T-cell (primary cell): ENCODE results near the gene GTSE1. TPM values are rescaled to one million over a fixed set of nuclear protein-coding genes. Genes with fewer than 3 reads are reported as not detected.
"Not testable (repeated sequence)": the region's sequence is repeated elsewhere in the genome, so short reads cannot be mapped to it uniquely, and the experiment has no call there.

Experiments used
- ATAC-seq, 4 experiments: fragments of 200-7000 bp in 3 of 4; fragments of 150-1000 bp in 1 of 4; cut with Tn5 transposase; replicated peaks in 1 of 4; 1 replicate in 3 of 4; 2 replicates in 1 of 4; pipeline ENCODE4 v1.10.0; 2021; ENCODE audit warnings: moderate library complexity in 3 of 4, mild to moderate bottlenecking in 2 of 4, moderate number of reproducible peaks in 1 of 4
- CTCF ChIA-PET, 2 donors: fragments of 300-600 bp; sonication (Branson Sonifier 250); formaldehyde crosslinking; loops; one replicate each; lab custom pipeline; 2022; ENCODE audit warnings: antibody characterized with exemption in 2 of 2; lab: Charles Lee
- POLR2A ChIA-PET, 2 donors: fragments of 300-600 bp; sonication (Branson Sonifier 250); formaldehyde crosslinking; loops; one replicate each; lab custom pipeline; 2022; ENCODE audit warnings: antibody characterized with exemption in 2 of 2; lab: Charles Lee
- DNase-seq, 35 experiments: peaks; one replicate each; pipeline versions ENCODE4 v3.0.0 to v3.0.0-alpha.2; 2013 to 2023
- H3K27ac ChIP-seq: one replicate; pipeline ENCODE4 v1.5.1; 2013; ENCODE audit warnings: low read length
- H3K27me3 ChIP-seq, 2 experiments: replicated peaks in 1 of 2; 1 replicate in 1 of 2; 2 replicates in 1 of 2; pipeline versions ENCODE4 v1.6.1 to v1.7.0; 2013; ENCODE audit warnings: low read length in 1 of 2, mixed read lengths in 1 of 2; ENCODE audit not compliant: control insufficient read depth in 2 of 2, insufficient read depth in 2 of 2; ENCODE audit errors: extremely low read depth in 1 of 2
- H3K36me3 ChIP-seq, 2 donors: 1 replicate in 1 of 2; 2 replicates in 1 of 2; pipeline versions ENCODE4 v1.6.1 to v1.7.0; 2013; ENCODE audit warnings: low read length in 1 of 2; ENCODE audit not compliant: control insufficient read depth in 2 of 2, insufficient read depth in 1 of 2; ENCODE audit errors: extremely low read depth in 1 of 2
- H3K4me1 ChIP-seq, 2 experiments: 1 replicate in 1 of 2; 2 replicates in 1 of 2; pipeline versions ENCODE4 v1.6.1 to v1.7.0; 2013; ENCODE audit warnings: low read length in 2 of 2, mixed read lengths in 1 of 2; ENCODE audit not compliant: insufficient read depth in 2 of 2, control insufficient read depth in 1 of 2; ENCODE audit errors: extremely low read depth in 1 of 2
- H3K4me3 ChIP-seq, 2 donors: 1 replicate in 1 of 2; 2 replicates in 1 of 2; pipeline versions ENCODE4 v1.5.1 to v1.7.0; 2013; ENCODE audit warnings: mild to moderate bottlenecking in 2 of 2, low read length in 1 of 2, moderate library complexity in 1 of 2; ENCODE audit not compliant: control insufficient read depth in 1 of 2; ENCODE audit errors: extremely low read depth in 1 of 2
- H3K9me3 ChIP-seq: 2 replicates; pipeline ENCODE4 v1.7.0; 2013
- H3K27ac Mint-ChIP-seq, 2 donors: one replicate each; pipeline ENCODE4 v1.8.0; 2020 to 2021; ENCODE audit warnings: mild to moderate bottlenecking in 2 of 2, mixed read lengths in 2 of 2
- H3K27me3 Mint-ChIP-seq, 2 donors: one replicate each; pipeline ENCODE4 v1.8.0; 2021 to 2022; ENCODE audit warnings: mixed read lengths in 2 of 2
- H3K36me3 Mint-ChIP-seq: one replicate; pipeline ENCODE4 v1.8.0; 2021; ENCODE audit warnings: mixed read lengths
- H3K4me1 Mint-ChIP-seq, 3 donors: one replicate each; pipeline ENCODE4 v1.8.0; 2020 to 2022; ENCODE audit warnings: mixed read lengths in 3 of 3, mild to moderate bottlenecking in 1 of 3
- H3K4me3 Mint-ChIP-seq, 3 donors: one replicate each; pipeline ENCODE4 v1.8.0; 2020 to 2022; ENCODE audit warnings: mild to moderate bottlenecking in 3 of 3, mixed read lengths in 3 of 3, moderate library complexity in 3 of 3
- H3K9me3 Mint-ChIP-seq, 3 donors: one replicate each; pipeline ENCODE4 v1.8.0; 2020 to 2022; ENCODE audit warnings: mixed read lengths in 3 of 3
- WGBS: methylation state at CpG from one replicate; pipeline ENCODE4 v1.1.5; 2013; ENCODE audit warnings: missing lambda C conversion rate; ENCODE audit not compliant: insufficient coverage; 5-methylcytosine and 5-hydroxymethylcytosine counted together
- total RNA-seq, 35 experiments: library from RNA in 6 of 35; stranded (reverse) in 6 of 35; fragments of 120-200 nt in 1 of 35; gene quantifications; one replicate each; pipeline versions ENCODE4 v1.2.1 to v1.2.4 and lab custom pipeline; 2013 to 2026

Gene GTSE1
- total RNA-seq, 5 donors from 2014 or later (not counting 1 experiment from before 2014, with no cell fraction given), result 0.44 to 1.3 (median 0.61) TPM

DNA sequence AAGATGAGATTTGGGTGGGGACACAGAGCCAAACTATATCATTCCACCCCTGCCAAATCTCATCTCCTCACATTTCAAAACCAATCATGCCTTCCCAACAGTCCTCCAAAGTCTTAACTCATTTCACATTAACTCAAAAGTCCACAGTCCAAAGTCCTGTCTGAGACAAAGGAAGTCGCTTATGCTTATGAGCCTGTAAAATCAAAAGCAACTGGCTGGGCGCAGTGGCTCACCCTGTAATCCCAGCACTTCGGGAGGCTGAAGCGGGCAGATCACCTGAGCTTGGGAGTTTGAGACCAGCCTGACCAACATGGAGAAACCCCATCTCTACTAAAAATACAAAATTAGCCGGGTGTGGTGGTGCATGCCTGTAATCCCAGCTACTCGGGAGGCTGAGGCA, 32.1 kb upstream of the GTSE1 start:
- peaks cover 2 to 39% of the 10 kb centered on the region in 2 experiments for H3K27me3 ChIP-seq
- H3K4me1 ChIP-seq, result peaks cover 0 to 29% of the 10 kb centered on the region in 2 experiments
- WGBS, result 100% methylated on average over 2 of the region's 6 CpGs
- Mint-ChIP-seq H3K4me1 (peaks cover 11 to 21% (median 15%) of the 10 kb centered on the region in 3 donors), H3K27me3 (peaks cover 46 to 50% of the 10 kb centered on the region in 2 donors), H3K27ac (peak overlapping the region in 1 of 2 donors; percentile 12)
- H3K4me3 ChIP-seq, H3K36me3 Mint-ChIP-seq, H3K27ac ChIP-seq, H3K9me3 ChIP-seq, H3K36me3 ChIP-seq, H3K4me3 Mint-ChIP-seq, H3K9me3 Mint-ChIP-seq, POLR2A ChIA-PET, ATAC-seq, DNase-seq, CTCF ChIA-PET: not testable (repeated sequence)

DNA sequence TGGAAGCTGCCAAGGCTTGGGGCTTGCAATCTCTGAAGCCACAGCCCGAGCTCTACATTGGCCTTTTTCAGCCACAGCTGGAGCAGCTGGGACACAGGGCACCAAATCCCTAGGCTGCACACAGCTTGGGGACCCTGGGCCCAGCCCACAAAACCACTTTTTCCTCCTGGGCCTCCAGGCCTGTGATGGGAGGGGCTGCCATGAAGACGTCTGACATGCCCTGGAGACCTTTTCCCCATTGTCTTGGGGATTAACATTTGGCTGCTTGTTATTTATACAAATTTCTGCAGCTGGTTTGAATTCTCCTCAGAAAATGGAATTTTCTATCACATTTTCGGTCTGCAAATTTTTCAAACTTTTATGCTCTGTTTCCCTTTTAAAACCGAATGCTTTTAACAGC, 31.0 kb upstream of the GTSE1 start:
- H3K27me3 Mint-ChIP-seq, result peaks cover 38 to 39% of the 10 kb centered on the region in 2 donors
- peaks cover 15 to 27% (median 20%) of the 10 kb centered on the region in 3 donors for H3K4me1 Mint-ChIP-seq
- ATAC-seq, H3K36me3 ChIP-seq, H3K27ac ChIP-seq, H3K27ac Mint-ChIP-seq, H3K9me3 ChIP-seq, H3K4me3 Mint-ChIP-seq, H3K9me3 Mint-ChIP-seq, H3K4me3 ChIP-seq, H3K36me3 Mint-ChIP-seq, DNase-seq, POLR2A ChIA-PET: not testable (repeated sequence)
- peaks cover 0 to 36% of the 10 kb centered on the region in 2 experiments for H3K4me1 ChIP-seq
- 94% methylated on average over 2 of the region's 4 CpGs for WGBS
- CTCF ChIA-PET, result interaction anchor here in 1 of 2 donors (0.6 kb wide), 1 partner anchor 922 kb away, joined by 8 read pairs; no protein-coding TSS in a partner anchor
- peaks cover 2 to 34% of the 10 kb centered on the region in 2 experiments for H3K27me3 ChIP-seq

DNA sequence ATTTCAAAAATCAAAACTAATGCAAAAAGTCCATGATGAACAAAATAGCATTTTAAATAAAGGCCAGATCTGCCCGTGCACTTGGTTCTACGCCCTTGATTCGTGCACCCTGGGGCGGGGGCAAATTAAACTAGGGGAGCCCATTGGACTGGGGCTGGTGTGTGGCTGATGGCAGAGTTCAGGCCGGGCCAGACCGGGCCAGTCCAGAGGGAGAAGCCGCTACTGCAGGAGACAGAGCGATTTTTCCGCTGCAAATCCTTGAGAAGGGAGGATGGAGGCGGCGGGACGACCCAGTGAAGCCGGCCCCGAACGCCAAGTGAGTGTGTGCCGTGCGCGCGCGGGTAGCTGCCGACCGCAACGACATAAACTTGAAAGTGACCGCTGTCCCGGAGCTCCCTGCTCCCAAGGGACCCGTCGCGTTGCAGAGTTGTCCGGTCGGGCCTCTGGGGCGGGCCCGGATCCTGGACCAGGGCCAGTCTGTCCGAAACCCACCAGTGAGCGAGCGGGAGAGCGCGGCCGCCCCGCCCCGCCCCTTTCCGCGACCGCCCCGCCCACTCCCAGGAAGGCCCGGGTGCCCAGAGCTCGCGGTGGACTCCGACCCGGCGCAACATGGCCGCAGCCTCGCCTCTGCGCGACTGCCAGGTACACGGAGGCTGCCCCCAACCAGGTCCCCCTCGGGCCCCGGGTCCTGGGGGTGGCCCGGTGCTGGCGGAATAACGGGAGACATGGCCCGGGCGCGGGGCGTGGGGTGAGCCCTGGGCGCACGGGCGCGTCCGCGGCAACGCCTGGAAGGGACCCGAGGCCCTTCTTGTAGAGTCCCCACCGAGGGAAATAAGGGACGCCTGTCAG, 29.0 kb upstream of the GTSE1 start, which contains the start of gene TTC38:
TTC38 (plus strand) TSS at position 578 of the 849 bp plus-strand sequence; CDS start at position 610, 32 bp downstream.
- 4% methylated on average over 74 of the region's 74 CpGs for WGBS
- POLR2A ChIA-PET, result interaction anchor here in 1 of 2 donors (0.6 to 1.2 kb wide), 3 partner anchors 17 to 853 kb away, joined by 3 to 11 read pairs (median 4); no protein-coding TSS in a partner anchor
- DNase-seq (peak in 25 of 35 experiments; percentile 15 to 65 (median 39)), ATAC-seq (peak; percentile 82 to 90 (median 86))
- Mint-ChIP-seq H3K9me3 (no peaks in the 10 kb centered on the region), H3K36me3 (no peaks in the 10 kb centered on the region), H3K27me3 (peaks cover 20 to 21% of the 10 kb centered on the region in 2 donors), H3K4me1 (peaks cover 15 to 25% (median 20%) of the 10 kb centered on the region in 3 donors), H3K27ac (peak within 1 kb of the TSS; percentile 64 to 65), H3K4me3 (peak within 1 kb of the TSS; percentile 89 to 95 (median 90))
- Histone ChIP-seq H3K9me3 (no peaks in the 10 kb centered on the region), H3K27me3 (peaks cover 2 to 25% of the 10 kb centered on the region in 2 experiments), H3K27ac (no peak within 1 kb of the TSS), H3K4me1 (peaks cover 0 to 31% of the 10 kb centered on the region in 2 experiments), H3K4me3 (peak within 1 kb of the TSS; percentile 71 to 84), H3K36me3 (peaks cover 0 to 4% of the 10 kb centered on the region in 2 donors)
- CTCF ChIA-PET, result interaction anchor here in 1 of 2 donors (1.0 kb wide), 1 partner anchor 17 kb away, joined by 3 read pairs; the partner anchor contains the start of gene CDPF1

DNA sequence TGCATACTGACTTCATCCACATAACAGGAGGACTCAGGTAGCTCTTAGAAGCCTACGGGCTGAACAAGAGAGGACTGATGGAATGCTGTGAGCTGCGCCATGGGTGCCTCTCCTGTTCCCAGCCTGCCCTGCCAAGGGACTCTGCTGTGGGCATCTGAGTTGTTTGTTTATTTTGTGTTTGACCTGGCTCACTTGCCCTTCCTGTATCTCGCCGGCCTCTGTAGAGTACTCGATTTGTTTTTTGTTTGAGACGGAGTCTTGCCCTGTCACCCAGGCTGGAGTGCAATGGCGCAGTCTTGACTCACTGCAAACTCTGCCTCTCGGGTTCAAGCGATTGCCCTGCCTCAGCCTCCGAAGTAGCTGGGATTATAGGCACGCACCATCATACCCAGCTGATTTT, 27.1 kb upstream of the GTSE1 start:
- ATAC-seq (no peak), DNase-seq (no peak)
- peak overlapping the region in 1 of 2 donors; percentile 31 for H3K27ac Mint-ChIP-seq
- H3K4me3 Mint-ChIP-seq, result peak overlapping the region; percentile 39 to 95 (median 90)
- Histone ChIP-seq H3K27me3 (peaks cover 0 to 13% of the 10 kb centered on the region in 2 experiments), H3K36me3 (peaks cover 0 to 7% of the 10 kb centered on the region in 2 donors), H3K4me3 (no peak overlapping the region), H3K4me1 (peaks cover 0 to 27% of the 10 kb centered on the region in 2 experiments), H3K27ac (no peak overlapping the region), H3K9me3 (no peaks in the 10 kb centered on the region)
- ChIA-PET CTCF (no interaction called here), POLR2A (no interaction called here)
- 95% methylated on average over 9 of the region's 11 CpGs for WGBS
- no peaks in the 10 kb centered on the region for H3K9me3 Mint-ChIP-seq
- peaks cover 15 to 18% (median 18%) of the 10 kb centered on the region in 3 donors for H3K4me1 Mint-ChIP-seq
- H3K27me3 Mint-ChIP-seq, result peaks cover 6 to 8% of the 10 kb centered on the region in 2 donors
- H3K36me3 Mint-ChIP-seq, result peaks cover 3% of the 10 kb centered on the region

DNA sequence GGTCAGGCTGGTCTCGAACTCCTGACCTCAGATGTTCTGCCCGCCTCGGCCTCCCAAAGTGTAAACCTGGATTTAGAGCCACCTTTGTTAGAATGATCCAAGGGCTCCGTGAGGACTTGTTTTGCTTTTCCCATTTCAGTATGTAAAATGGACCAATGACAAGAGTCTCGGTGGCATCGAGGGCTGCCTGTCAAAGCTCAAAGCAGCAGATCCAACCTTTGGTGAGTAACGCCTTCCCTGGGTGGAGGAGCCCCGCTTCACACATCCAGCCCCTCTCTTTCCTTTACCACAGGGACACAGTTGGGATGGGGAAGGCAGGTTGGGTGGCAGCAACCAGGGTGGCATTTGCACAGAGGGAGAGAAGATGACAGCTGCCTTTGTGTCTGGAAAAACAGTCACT, 24.5 kb upstream of the GTSE1 start:
- H3K9me3 ChIP-seq, result no peaks in the 10 kb centered on the region
- no peak overlapping the region for H3K27ac ChIP-seq
- no peaks in the 10 kb centered on the region for H3K9me3 Mint-ChIP-seq
- peaks cover 13 to 19% (median 18%) of the 10 kb centered on the region in 3 donors for H3K4me1 Mint-ChIP-seq
- peaks cover 0 to 3% of the 10 kb centered on the region in 2 experiments for H3K27me3 ChIP-seq
- CTCF ChIA-PET, result no interaction called here
- H3K36me3 Mint-ChIP-seq, result peaks cover 16% of the 10 kb centered on the region
- peaks cover 0 to 40% of the 10 kb centered on the region in 2 experiments for H3K4me1 ChIP-seq
- H3K36me3 ChIP-seq, result peaks cover 0 to 18% of the 10 kb centered on the region in 2 donors
- H3K27ac Mint-ChIP-seq, result no peak overlapping the region
- DNase-seq (no peak), ATAC-seq (no peak)
- H3K4me3 Mint-ChIP-seq, result no peak overlapping the region
- H3K4me3 ChIP-seq, result no peak overlapping the region
- WGBS, result 94% methylated on average over 5 of the region's 8 CpGs
- no peaks in the 10 kb centered on the region for H3K27me3 Mint-ChIP-seq
- POLR2A ChIA-PET, result interaction anchor here in 1 of 2 donors (0.6 kb wide), 1 partner anchor 508 kb away, joined by 3 read pairs; no protein-coding TSS in a partner anchor

DNA sequence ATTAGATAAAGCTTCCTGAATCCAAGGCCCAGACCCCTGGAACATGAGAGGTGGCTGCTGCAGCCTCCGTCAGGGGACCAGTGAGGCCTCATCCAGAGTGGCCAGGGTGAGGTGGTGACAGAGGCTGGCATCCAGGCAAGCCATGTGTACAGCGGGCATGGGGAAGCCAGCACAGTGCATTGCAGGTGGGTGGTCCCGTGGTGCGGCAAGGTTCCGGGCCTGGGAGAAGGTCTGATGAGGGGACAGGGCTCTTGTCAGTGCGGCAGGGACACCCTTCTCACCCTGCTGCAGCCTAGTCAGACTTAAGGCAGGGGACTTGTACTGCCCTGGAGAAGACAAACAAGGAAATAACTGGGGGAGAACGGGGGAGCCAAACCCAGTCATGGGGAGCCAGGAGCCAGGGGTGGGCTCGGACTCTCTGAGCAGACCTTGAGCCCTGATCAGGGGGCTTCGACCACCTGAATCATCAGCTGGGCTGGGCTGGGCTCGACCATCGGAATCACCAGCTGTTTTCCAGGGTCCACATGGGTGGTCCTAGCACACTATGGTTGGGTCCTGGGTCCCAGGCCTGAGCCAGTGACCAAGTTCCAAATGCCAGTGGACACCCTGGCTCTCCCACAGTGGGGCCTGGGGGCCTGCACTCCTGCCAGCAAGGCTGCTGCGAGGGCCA, 23.8 kb upstream of the GTSE1 start:
- Histone ChIP-seq H3K27ac (no peak overlapping the region), H3K9me3 (no peaks in the 10 kb centered on the region), H3K4me1 (peaks cover 0 to 42% of the 10 kb centered on the region in 2 experiments), H3K36me3 (peaks cover 0 to 22% of the 10 kb centered on the region in 2 donors), H3K4me3 (no peak overlapping the region), H3K27me3 (no peaks in the 10 kb centered on the region)
- Mint-ChIP-seq H3K36me3 (peaks cover 20% of the 10 kb centered on the region), H3K9me3 (no peaks in the 10 kb centered on the region), H3K27me3 (no peaks in the 10 kb centered on the region), H3K4me1 (peaks cover 10 to 17% (median 13%) of the 10 kb centered on the region in 3 donors), H3K27ac (no peak overlapping the region), H3K4me3 (no peak overlapping the region)
- DNase-seq (no peak), ATAC-seq (no peak)
- ChIA-PET CTCF (no interaction called here), POLR2A (interaction anchor here in 1 of 2 donors (0.6 kb wide), 1 partner anchor 507 kb away, joined by 3 read pairs; no protein-coding TSS in a partner anchor)
- WGBS, result over 99% methylated on average over 12 of the region's 12 CpGs
